NT2/D1 (cell line): ENCODE results near the gene ZBTB20.
A peak's percentile ranks its signal among the peaks of the same experiment; 100 is the strongest.

Experiments
- DNase-seq: peaks from one replicate; pipeline ENCODE4 v3.0.0-alpha.2; 2011; ENCODE audit warnings: low read depth, low spot score
- H3K27me3 ChIP-seq: 2 replicates; pipeline ENCODE4 v1.6.0; 2011; ENCODE audit warnings: mild to moderate bottlenecking; ENCODE audit not compliant: insufficient read length, insufficient read depth
- H3K36me3 ChIP-seq: 2 replicates; pipeline ENCODE4 v1.6.1; 2011; ENCODE audit warnings: mild to moderate bottlenecking, low read length, mixed read lengths; ENCODE audit not compliant: insufficient read depth, insufficient read length
- H3K4me1 ChIP-seq: 2 replicates; pipeline ENCODE4 v1.5.1; 2011; ENCODE audit not compliant: insufficient read depth, insufficient read length
- H3K4me3 ChIP-seq: 2 replicates; pipeline ENCODE4 v1.5.1; 2011; ENCODE audit warnings: low read depth; ENCODE audit not compliant: insufficient read length
- H3K9ac ChIP-seq: 2 replicates; pipeline ENCODE4 v1.6.0; 2011; ENCODE audit warnings: low read depth; ENCODE audit not compliant: insufficient read length
- H3K9me3 ChIP-seq: 2 replicates; pipeline ENCODE4 v1.5.1; 2011; ENCODE audit warnings: mild to moderate bottlenecking, low read length; ENCODE audit not compliant: insufficient read depth
- SUZ12 ChIP-seq: IDR thresholded peaks from 2 replicates; pipeline ENCODE4 v1.6.1; 2011; ENCODE audit not compliant: insufficient read length, insufficient read depth; ENCODE audit errors: extremely low read depth
- YY1 ChIP-seq: IDR thresholded peaks from 2 replicates; pipeline ENCODE4 v1.6.1; 2011; ENCODE audit not compliant: insufficient read length, insufficient read depth
- ZNF274 ChIP-seq: IDR thresholded peaks from 2 replicates; pipeline ENCODE4 v1.6.1; 2011; ENCODE audit warnings: mild to moderate bottlenecking, low read depth, low read length

The ZBTB20 gene

GRCh38 chr3:115068799-115069198, 78.3 kb downstream of the ZBTB20 start:
- H3K4me1 ChIP-seq, result no peaks in the 10 kb centered on the region
- no peaks in the 10 kb centered on the region for H3K36me3 ChIP-seq
- no peaks in the 10 kb centered on the region for H3K27me3 ChIP-seq
- no peak overlapping the region for H3K9ac ChIP-seq
- TF ChIP-seq ZNF274 (no peak), SUZ12 (no peak), YY1 (no peak)
- H3K9me3 ChIP-seq, result no peaks in the 10 kb centered on the region
- no peak for DNase-seq
- no peak overlapping the region for H3K4me3 ChIP-seq

- no peaks in the 10 kb centered on the region for H3K9me3 ChIP-seq
- no peaks in the 10 kb centered on the region for H3K4me1 ChIP-seq
- no peaks in the 10 kb centered on the region for H3K27me3 ChIP-seq
- no peaks in the 10 kb centered on the region for H3K36me3 ChIP-seq
- TF ChIP-seq SUZ12 (no peak), ZNF274 (no peak), YY1 (no peak)
- H3K9ac ChIP-seq, result no peak overlapping the region
- DNase-seq, result no peak
- no peak overlapping the region for H3K4me3 ChIP-seq
These were observed 84.6 kb downstream of the ZBTB20 start for GRCh38 chr3:115062412-115062956.

DNA sequence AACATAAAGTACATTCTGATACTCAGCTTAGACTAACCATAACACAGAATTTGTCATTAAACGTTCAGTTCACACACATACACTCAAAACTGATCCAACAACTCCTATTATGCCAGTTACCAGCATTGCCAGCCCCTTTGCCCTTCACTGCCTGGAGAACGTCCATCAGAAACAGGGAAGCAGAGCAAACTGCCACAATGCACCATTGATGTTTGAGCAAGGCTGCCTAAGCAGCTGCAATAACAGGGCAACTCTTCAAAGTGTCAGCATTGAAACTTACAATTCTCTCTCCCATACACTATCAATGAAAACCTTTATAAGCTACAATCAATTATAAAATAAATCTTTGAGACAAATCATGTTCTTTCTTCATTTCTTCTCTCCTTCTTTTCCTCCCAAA, 85.1 kb downstream of the ZBTB20 start:
- no peak for DNase-seq
- no peaks in the 10 kb centered on the region for H3K36me3 ChIP-seq
- no peak for TF ChIP-seq ZNF274
- no peak for TF ChIP-seq YY1
- TF ChIP-seq SUZ12, result no peak
- no peaks in the 10 kb centered on the region for H3K4me1 ChIP-seq
- H3K9me3 ChIP-seq, result no peaks in the 10 kb centered on the region
- H3K4me3 ChIP-seq, result no peak overlapping the region
- H3K27me3 ChIP-seq, result no peaks in the 10 kb centered on the region
- H3K9ac ChIP-seq, result no peak overlapping the region

DNA sequence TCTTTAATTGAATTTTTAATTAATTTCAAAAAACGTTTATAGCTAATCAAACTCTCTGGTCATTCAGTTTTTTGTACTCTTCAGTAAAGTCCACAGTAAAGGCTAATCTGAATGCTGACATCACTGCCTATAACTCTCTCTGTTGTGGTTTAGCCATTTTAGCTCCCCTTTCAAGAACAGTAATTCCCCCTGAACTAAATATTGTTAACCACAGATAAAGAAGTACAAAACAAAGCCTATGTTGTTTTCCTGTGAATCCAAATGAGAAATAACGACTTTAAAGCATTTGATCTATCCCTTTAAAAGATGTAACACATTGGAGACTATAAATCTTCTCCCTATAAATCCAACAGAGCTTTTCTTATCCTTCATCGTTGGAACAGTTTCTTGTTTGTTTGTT, 94.2 kb downstream of the ZBTB20 start:
- Histone ChIP-seq H3K9me3 (no peaks in the 10 kb centered on the region), H3K36me3 (no peaks in the 10 kb centered on the region), H3K4me1 (no peaks in the 10 kb centered on the region), H3K9ac (no peak overlapping the region), H3K27me3 (no peaks in the 10 kb centered on the region), H3K4me3 (no peak overlapping the region)
- DNase-seq, result no peak
- no peak for TF ChIP-seq SUZ12
- TF ChIP-seq YY1, result no peak
- no peak for TF ChIP-seq ZNF274

DNA sequence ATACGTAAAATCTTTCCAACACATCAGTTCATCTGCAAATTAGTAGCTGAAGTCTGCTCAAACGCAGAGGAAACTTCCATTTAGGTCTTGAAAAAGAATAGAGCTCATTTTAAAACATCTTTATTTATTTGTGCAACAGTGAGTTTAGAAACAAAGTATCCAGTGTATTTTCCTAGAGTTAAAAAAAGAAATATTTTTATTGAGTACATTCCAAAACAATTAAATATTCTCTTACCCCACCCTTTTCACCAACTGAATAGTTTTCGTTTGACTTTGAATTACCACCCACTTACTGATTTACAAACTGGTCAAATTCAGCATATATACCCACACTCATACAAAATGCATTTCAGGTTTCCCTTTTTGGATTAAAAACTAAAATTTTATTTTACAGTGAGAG, 104.7 kb downstream of the ZBTB20 start:
- H3K36me3 ChIP-seq, result no peaks in the 10 kb centered on the region
- H3K27me3 ChIP-seq, result no peaks in the 10 kb centered on the region
- H3K4me3 ChIP-seq, result no peak overlapping the region
- TF ChIP-seq ZNF274 (no peak), SUZ12 (no peak), YY1 (no peak)
- DNase-seq, result no peak
- H3K9me3 ChIP-seq, result no peaks in the 10 kb centered on the region
- H3K4me1 ChIP-seq, result no peaks in the 10 kb centered on the region
- no peak overlapping the region for H3K9ac ChIP-seq

DNA sequence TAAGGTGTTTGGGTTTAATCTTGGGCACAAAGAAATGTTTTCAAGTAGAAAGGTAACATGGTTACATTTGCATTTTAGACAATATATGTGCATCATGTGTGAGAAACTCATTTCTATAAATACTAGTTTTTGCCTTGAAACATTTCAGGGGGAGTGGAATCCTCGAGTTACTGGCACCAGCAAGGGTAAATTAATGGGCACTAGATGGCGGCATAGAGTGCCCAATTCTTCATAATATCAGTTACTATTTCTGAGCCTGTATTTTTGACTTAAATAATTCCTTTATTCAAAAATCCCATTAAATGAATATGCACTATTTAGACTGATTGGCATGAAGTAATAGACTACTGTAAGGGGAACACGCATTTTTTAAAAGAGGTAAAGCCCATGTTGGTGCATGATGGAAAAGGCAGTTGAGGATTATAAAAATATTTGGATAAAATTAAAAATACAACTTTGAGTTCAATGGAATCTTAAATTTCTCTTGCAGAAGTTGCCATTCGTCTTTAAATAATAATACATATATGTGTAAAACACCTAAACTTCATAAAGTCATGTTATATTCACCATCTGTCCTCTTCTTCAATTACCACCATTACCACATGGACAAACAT, 106.3 kb downstream of the ZBTB20 start:
- Histone ChIP-seq H3K4me3 (no peak overlapping the region), H3K36me3 (no peaks in the 10 kb centered on the region), H3K4me1 (no peaks in the 10 kb centered on the region), H3K9ac (no peak overlapping the region), H3K27me3 (no peaks in the 10 kb centered on the region), H3K9me3 (no peaks in the 10 kb centered on the region)
- TF ChIP-seq ZNF274 (no peak), SUZ12 (no peak), YY1 (no peak)
- DNase-seq, result peak; percentile 1

GRCh38 chr3:115040246-115040645, 106.8 kb downstream of the ZBTB20 start:
- DNase-seq, result no peak
- TF ChIP-seq SUZ12 (no peak), YY1 (no peak), ZNF274 (no peak)
- Histone ChIP-seq H3K4me3 (no peak overlapping the region), H3K36me3 (no peaks in the 10 kb centered on the region), H3K27me3 (no peaks in the 10 kb centered on the region), H3K9me3 (no peaks in the 10 kb centered on the region), H3K4me1 (no peaks in the 10 kb centered on the region), H3K9ac (no peak overlapping the region)
